CD14-positive monocyte (primary cell): ENCODE results near the gene HABP4. TPM values are rescaled to one million over a fixed set of nuclear protein-coding genes. Genes with fewer than 3 reads are reported as not detected.

Experiments used
- DNase-seq, 3 donors: peaks; one replicate each; pipeline ENCODE4 v3.0.0-alpha.2; 2011 to 2022
- H2AFZ ChIP-seq: 2 replicates; pipeline ENCODE4 v1.6.0; 2012; ENCODE audit warnings: mild to moderate bottlenecking, low read depth, low read length, inconsistent platforms; ENCODE audit not compliant: insufficient read depth, poor library complexity, severe bottlenecking
- H3K27ac ChIP-seq, 2 donors: 1 replicate in 1 of 2; 2 replicates in 1 of 2; pipeline ENCODE4 v1.5.1; 2012 to 2013; ENCODE audit warnings: low read length in 2 of 2, control low read depth in 1 of 2, inconsistent platforms in 1 of 2, low read depth in 1 of 2, mild to moderate bottlenecking in 1 of 2
- H3K27me3 ChIP-seq, 2 donors: one replicate each; pipeline versions ENCODE4 v1.6.0 to v1.6.1; 2011 to 2013; ENCODE audit warnings: low read length in 2 of 2; ENCODE audit not compliant: control insufficient read depth in 2 of 2, insufficient read depth in 2 of 2
- H3K36me3 ChIP-seq, 2 donors: replicated peaks in 1 of 2; 1 replicate in 1 of 2; 2 replicates in 1 of 2; pipeline versions ENCODE4 v1.5.1 to v1.6.1; 2012 to 2013; ENCODE audit warnings: low read length in 2 of 2, control low read depth in 1 of 2, inconsistent platforms in 1 of 2, mild to moderate bottlenecking in 1 of 2; ENCODE audit not compliant: insufficient read depth in 2 of 2, control insufficient read depth in 1 of 2
- H3K4me1 ChIP-seq, 2 donors: 1 replicate in 1 of 2; 2 replicates in 1 of 2; pipeline versions ENCODE4 v1.5.1 to v1.6.1; 2012 to 2013; ENCODE audit warnings: low read length in 2 of 2, control low read depth in 1 of 2, inconsistent platforms in 1 of 2, mild to moderate bottlenecking in 1 of 2, moderate library complexity in 1 of 2; ENCODE audit not compliant: insufficient read depth in 2 of 2, control insufficient read depth in 1 of 2
- H3K4me2 ChIP-seq: replicated peaks from 2 replicates; pipeline ENCODE3; 2012; ENCODE audit warnings: low read length, moderate library complexity, mild to moderate bottlenecking; ENCODE audit not compliant: poor library complexity, severe bottlenecking; ENCODE audit errors: extremely low read depth
- H3K4me3 ChIP-seq, 3 experiments: fragments of 200-600 bp in 1 of 3; sonication (generic) in 1 of 3; replicated peaks in 1 of 3; 1 replicate in 2 of 3; 2 replicates in 1 of 3; pipeline ENCODE4 v1.5.1; 2011 to 2013; ENCODE audit warnings: low read length in 3 of 3, mild to moderate bottlenecking in 3 of 3, control low read depth in 2 of 3, low read depth in 2 of 3, inconsistent platforms in 1 of 3, moderate library complexity in 1 of 3
- H3K79me2 ChIP-seq: 2 replicates; pipeline ENCODE4 v1.6.0; 2012; ENCODE audit warnings: mild to moderate bottlenecking, control low read depth, inconsistent platforms, low read length, moderate library complexity; ENCODE audit not compliant: insufficient read depth
- H3K9ac ChIP-seq: 2 replicates; pipeline ENCODE4 v1.6.0; 2017; ENCODE audit warnings: low read length, mild to moderate bottlenecking; ENCODE audit not compliant: insufficient read depth, poor library complexity, severe bottlenecking
- H3K9me3 ChIP-seq, 2 donors: replicated peaks in 1 of 2; 1 replicate in 1 of 2; 2 replicates in 1 of 2; pipeline versions ENCODE4 v1.5.1 to v1.6.1; 2012 to 2013; ENCODE audit warnings: low read length in 2 of 2, control low read depth in 1 of 2; ENCODE audit not compliant: control insufficient read depth in 1 of 2, insufficient read depth in 1 of 2
- H4K20me1 ChIP-seq: 2 replicates; pipeline ENCODE4 v1.6.0; 2012; ENCODE audit warnings: mild to moderate bottlenecking, low read length, control low read depth, moderate library complexity; ENCODE audit not compliant: insufficient read depth
- H3K27ac Mint-ChIP-seq, 7 donors: one replicate each; pipeline ENCODE4 v1.8.0; 2020; ENCODE audit warnings: mild to moderate bottlenecking in 7 of 7, mixed read lengths in 7 of 7, moderate library complexity in 6 of 7, inconsistent platforms in 2 of 7
- H3K27me3 Mint-ChIP-seq, 3 donors: one replicate each; pipeline ENCODE4 v1.8.0; 2021 to 2022; ENCODE audit warnings: low read depth in 3 of 3, mild to moderate bottlenecking in 3 of 3, mixed read lengths in 3 of 3, moderate library complexity in 3 of 3, inconsistent platforms in 1 of 3
- H3K36me3 Mint-ChIP-seq, 2 donors: one replicate each; pipeline ENCODE4 v1.8.0; 2020; ENCODE audit warnings: mixed read lengths in 2 of 2, inconsistent platforms in 1 of 2, mild to moderate bottlenecking in 1 of 2
- H3K4me1 Mint-ChIP-seq: one replicate; pipeline ENCODE4 v1.8.0; 2020; ENCODE audit warnings: mild to moderate bottlenecking, mixed read lengths
- H3K4me3 Mint-ChIP-seq, 2 donors: one replicate each; pipeline ENCODE4 v1.8.0; 2020; ENCODE audit warnings: mild to moderate bottlenecking in 2 of 2, mixed read lengths in 2 of 2, moderate library complexity in 1 of 2
- H3K9me3 Mint-ChIP-seq, 7 donors: one replicate each; pipeline ENCODE4 v1.8.0; 2020 to 2022; ENCODE audit warnings: mixed read lengths in 7 of 7, mild to moderate bottlenecking in 6 of 7, moderate library complexity in 6 of 7, inconsistent platforms in 2 of 7
- WGBS: methylation state at CpG from one replicate; pipeline ENCODE4 v1.1.5; 2013; ENCODE audit warnings: missing lambda C conversion rate; ENCODE audit not compliant: insufficient coverage; 5-methylcytosine and 5-hydroxymethylcytosine counted together
- intact Hi-C, 2 donors: fragments of 100-400 bp; cut with micrococcal nuclease; formaldehyde crosslinking; loops; one replicate each; pipeline versions ENCODE4 v1.15.0 to v1.15.1; 2023
- polyA plus RNA-seq, 3 donors: library from polyadenylated mRNA; depleted of rRNA in 1 of 3; unstranded in 2 of 3; stranded (reverse) in 1 of 3; fragments of 300-500 nt in 2 of 3; fragments of >200 nt in 1 of 3; fragmentation: Illumina TruSeq in 2 of 3; gene quantifications; 1 replicate in 2 of 3; 2 replicates in 1 of 3; pipeline ENCODE4 v1.2.3, GENCODE V29; 2012 to 2021
- TF ChIP-seq, protein P1 (sequence below): fragments of 200-600 bp; IDR thresholded peaks from one replicate; pipeline ENCODE4 v1.8.0; 2022; ENCODE audit warnings: antibody characterized with exemption, mild to moderate bottlenecking

The HABP4 gene
- polyA plus RNA-seq, 3 donors = 0.54 to 0.97 (median 0.68) TPM

DNA sequence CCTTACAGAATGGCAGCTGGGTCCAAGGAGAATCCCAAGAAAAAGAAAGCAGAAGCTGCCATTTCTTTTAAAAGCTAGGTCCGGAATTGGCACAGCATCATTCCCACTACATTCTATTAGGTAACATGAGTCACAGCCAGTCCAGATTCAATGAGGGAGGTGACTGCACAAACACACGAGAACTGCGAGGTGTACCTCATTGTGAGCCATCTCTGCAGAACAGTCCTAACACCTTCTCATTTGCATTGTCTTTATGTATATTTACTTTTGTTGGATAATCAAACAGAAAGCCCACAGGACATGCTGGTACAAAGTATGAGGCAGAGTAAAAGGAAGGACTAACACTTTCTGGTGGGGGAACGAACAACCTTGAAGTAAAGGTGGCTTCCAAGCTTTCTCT, 14.6 kb upstream of the HABP4 start:
- no peak for DNase-seq
- Histone ChIP-seq H3K9ac (no peak overlapping the region), H3K27ac (no peak overlapping the region), H3K79me2 (no peaks in the 10 kb centered on the region), H3K4me1 (no peaks in the 10 kb centered on the region), H3K4me3 (no peak overlapping the region), H4K20me1 (no peaks in the 10 kb centered on the region), H3K9me3 (no peaks in the 10 kb centered on the region), H3K4me2 (no peak overlapping the region), H3K27me3 (no peaks in the 10 kb centered on the region), H2AFZ (no peak overlapping the region), H3K36me3 (no peaks in the 10 kb centered on the region)
- H3K36me3 Mint-ChIP-seq = no peaks in the 10 kb centered on the region
- H3K27me3 Mint-ChIP-seq = peaks cover 2 to 5% (median 3%) of the 10 kb centered on the region in 3 donors
- no peak overlapping the region for H3K27ac Mint-ChIP-seq
- intact Hi-C loops = no loop called here
- no peak overlapping the region for H3K4me3 Mint-ChIP-seq
- 92% methylated on average over 1 of the region's 4 CpGs for WGBS
- TF ChIP-seq, protein P1, sequence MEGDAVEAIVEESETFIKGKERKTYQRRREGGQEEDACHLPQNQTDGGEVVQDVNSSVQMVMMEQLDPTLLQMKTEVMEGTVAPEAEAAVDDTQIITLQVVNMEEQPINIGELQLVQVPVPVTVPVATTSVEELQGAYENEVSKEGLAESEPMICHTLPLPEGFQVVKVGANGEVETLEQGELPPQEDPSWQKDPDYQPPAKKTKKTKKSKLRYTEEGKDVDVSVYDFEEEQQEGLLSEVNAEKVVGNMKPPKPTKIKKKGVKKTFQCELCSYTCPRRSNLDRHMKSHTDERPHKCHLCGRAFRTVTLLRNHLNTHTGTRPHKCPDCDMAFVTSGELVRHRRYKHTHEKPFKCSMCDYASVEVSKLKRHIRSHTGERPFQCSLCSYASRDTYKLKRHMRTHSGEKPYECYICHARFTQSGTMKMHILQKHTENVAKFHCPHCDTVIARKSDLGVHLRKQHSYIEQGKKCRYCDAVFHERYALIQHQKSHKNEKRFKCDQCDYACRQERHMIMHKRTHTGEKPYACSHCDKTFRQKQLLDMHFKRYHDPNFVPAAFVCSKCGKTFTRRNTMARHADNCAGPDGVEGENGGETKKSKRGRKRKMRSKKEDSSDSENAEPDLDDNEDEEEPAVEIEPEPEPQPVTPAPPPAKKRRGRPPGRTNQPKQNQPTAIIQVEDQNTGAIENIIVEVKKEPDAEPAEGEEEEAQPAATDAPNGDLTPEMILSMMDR = no peak
- peaks cover 0 to 5% (median 2%) of the 10 kb centered on the region in 7 donors for H3K9me3 Mint-ChIP-seq
- no peaks in the 10 kb centered on the region for H3K4me1 Mint-ChIP-seq

DNA sequence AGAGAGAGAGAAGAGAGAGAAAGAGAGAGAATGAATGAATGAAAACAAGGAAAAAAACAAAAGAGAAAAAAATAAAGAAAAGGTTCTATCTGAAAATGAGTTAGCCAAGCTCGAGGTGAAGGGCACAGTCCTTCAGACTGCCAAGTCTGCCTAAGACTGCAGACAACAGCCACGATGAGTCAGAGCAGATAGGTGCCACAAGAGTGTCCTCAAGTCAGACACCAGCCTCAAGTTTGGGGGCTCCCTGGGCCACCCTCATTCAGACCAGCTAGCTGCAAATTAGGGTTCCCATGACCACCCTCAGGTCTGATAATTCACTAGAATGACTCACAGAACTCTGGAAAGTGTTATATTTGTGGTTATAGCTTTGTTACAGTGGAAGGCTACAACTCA, 13.9 kb upstream of the HABP4 start:
- Histone ChIP-seq H2AFZ (no peak overlapping the region), H3K79me2 (no peaks in the 10 kb centered on the region), H3K9me3 (no peaks in the 10 kb centered on the region), H4K20me1 (no peaks in the 10 kb centered on the region), H3K9ac (no peak overlapping the region), H3K4me3 (no peak overlapping the region), H3K4me1 (no peaks in the 10 kb centered on the region), H3K27me3 (no peaks in the 10 kb centered on the region), H3K27ac (no peak overlapping the region), H3K36me3 (no peaks in the 10 kb centered on the region), H3K4me2 (no peak overlapping the region)
- no peak for DNase-seq
- Mint-ChIP-seq H3K27ac (no peak overlapping the region), H3K36me3 (no peaks in the 10 kb centered on the region), H3K27me3 (peaks cover 2 to 5% (median 3%) of the 10 kb centered on the region in 3 donors), H3K4me3 (no peak overlapping the region), H3K4me1 (no peaks in the 10 kb centered on the region), H3K9me3 (peaks cover 0 to 5% (median 2%) of the 10 kb centered on the region in 7 donors)
- intact Hi-C loops = no loop called here
- TF ChIP-seq, protein P1 = no peak
- WGBS = 94% methylated on average over 2 of the region's 2 CpGs
